Hindlimb muscle (tissue), 1 donor: ENCODE data around the gene ONECUT1. TPM values are rescaled to one million over a fixed set of nuclear protein-coding genes. Genes with fewer than 3 reads are reported as not detected.

Experiments
- DNase-seq: peaks from one replicate; pipeline ENCODE4 v3.0.0-alpha.2; 2013
- polyA plus RNA-seq: library from polyadenylated mRNA; unstranded; fragments of 120-200 nt; gene quantifications from one replicate; pipeline ENCODE4 v1.2.1, GENCODE V29; 2013; ENCODE audit not compliant: insufficient read length

Gene ONECUT1
- polyA plus RNA-seq, 1 donor = not detected

DNA sequence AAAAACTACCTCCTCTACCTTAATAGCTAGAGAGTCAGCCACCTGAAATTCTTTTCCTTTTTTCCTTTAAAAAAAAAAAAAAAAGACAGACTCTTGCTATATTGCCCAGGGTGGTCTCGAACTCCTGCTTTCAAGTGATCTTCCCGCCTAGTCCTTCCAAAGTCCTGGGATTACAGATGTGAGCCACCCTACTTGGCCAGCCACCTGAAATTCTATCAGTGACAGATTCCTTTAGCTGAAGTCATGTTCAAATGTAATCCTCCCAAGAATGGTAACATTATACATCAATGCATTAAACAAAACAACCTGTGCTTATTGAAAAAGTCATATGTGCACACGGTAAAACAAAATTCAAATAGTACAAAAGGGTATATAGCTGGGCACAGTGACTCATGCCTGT, 59.1 kb downstream of the ONECUT1 start:
- no peak for DNase-seq

DNA sequence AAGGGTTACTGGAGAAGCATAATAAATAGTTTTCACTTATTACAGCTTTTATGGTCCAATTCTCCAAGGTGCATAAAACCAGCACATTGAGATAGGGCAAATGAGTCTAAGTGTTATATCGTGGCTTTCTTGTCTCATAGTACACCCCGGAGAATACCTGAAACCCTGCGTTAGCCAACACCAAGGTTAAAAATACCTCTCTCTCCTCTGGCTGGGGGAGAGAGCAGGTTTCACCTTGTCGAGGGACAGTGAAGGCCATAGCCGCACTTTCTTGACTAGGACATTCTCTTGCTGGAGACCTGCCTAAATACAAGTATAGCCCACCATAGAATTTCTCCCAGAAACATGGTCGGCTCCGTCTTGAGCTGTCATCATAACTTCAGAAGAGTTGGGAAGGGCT, 59.5 kb downstream of the ONECUT1 start:
- DNase-seq = no peak

DNA sequence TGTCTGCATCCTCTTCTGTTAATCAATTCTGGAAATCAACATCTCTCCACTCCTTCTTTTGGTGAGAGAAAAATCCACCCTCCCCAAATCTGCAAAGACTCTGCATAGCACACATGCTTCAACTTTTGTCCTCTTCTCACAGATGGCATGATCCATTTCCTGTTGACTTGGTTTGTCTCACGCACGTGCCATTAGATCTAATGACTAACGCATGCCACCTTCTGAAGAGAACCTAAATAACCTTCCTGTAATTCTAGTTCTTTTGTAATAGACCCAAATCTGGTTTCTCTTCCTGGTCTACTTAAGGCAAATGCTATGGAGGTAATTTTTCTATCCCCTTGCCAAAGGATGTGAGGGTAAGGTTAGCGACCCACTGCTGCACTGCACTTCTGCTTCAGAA, 60.0 kb downstream of the ONECUT1 start:
- no peak for DNase-seq

DNA sequence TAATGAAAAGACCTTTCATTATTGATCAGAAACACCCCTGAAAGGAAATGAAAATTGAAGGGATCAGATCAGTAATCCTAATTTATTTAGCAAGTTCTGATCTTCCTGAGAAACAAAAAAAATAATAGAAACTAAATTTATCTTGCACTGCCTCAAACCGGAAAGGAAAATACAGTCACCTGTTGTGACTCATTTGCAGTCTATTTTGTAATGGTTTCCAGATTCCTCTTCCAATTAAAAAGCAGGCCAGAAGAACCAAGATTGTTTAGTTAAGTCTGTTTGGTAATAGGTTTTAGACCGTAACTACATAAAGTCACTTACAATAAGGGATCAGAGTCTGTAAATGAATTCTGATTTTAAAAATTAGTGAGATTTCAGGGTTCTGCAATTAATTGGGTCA, 61.2 kb downstream of the ONECUT1 start:
- DNase-seq = no peak

DNA sequence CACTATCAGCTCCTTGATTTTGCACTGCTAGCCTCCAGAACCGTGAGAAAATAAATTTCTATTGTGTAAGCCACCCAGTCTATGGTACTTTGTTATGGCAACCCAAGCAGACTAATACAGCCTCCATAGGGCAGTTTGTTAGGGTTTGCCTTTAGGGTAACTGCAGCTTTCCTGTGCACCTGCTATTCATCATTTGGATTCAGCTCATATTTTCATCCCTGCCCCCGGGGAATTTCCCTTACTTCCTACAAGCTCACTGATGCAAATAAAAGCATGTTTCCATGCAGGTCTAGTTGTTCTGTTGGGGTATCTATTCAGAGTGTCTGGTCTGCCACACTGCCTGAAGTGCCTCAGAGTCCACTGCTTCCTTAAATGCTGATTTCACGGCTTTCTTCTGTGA, 62.3 kb downstream of the ONECUT1 start:
- no peak for DNase-seq

DNA sequence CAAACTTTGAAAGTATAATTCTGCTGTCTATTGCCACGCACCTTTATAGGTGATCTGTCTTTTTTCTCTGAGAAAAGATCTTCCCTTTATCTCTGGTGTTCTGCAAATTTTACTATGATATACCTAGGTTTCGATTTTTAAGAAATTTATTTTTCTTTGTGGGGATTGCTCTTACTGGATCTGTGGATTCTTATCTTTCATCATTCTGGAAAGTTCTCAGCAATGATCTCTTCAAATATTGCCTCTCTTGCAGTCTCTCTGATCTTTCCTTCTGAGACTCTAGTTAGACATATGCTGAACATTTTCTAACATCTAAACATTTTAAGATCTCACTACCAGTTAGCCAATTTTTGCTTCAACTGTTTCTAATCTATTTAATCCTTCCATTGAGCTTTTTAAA, 63.9 kb downstream of the ONECUT1 start:
- DNase-seq = no peak

DNA sequence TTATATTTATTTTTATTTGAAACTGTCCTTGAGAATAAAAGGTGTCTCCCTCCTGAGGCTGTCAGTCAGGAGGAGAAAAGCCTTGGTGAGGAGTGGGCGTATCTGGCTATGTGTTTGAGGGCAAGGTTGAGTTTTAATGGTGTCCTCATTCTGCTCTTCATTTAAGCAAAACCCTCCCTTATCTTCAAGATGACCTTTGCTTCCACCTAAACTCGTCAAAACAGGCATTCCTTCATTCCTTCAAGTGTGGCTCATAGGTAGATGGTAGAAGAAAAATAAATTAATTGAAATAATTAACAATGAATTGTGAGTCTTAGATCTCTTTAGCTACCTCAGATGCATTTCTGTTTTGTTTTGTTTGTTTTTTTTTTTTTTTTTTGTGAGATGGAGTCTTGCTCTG, 71.6 kb downstream of the ONECUT1 start:
- DNase-seq = no peak

DNA sequence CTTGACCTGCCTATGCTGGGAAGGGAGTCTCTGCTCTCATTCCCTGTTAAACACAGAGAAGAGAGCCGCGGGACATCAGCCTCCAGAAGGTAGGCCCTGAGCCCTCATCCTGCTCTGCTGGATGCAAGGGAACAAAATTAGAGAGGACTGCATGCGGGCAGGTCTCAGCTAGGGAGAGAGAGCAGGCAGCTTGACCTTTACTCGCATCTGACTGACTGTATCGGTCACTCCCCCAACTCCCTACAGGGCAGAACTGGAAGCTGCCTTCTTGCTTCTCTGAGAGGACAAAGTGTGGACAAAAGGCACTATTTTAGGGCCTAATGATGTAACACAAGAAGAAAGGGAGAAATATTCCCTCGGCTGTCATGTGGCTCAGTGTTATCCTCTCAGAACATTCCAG, 72.2 kb downstream of the ONECUT1 start:
- no peak for DNase-seq

DNA sequence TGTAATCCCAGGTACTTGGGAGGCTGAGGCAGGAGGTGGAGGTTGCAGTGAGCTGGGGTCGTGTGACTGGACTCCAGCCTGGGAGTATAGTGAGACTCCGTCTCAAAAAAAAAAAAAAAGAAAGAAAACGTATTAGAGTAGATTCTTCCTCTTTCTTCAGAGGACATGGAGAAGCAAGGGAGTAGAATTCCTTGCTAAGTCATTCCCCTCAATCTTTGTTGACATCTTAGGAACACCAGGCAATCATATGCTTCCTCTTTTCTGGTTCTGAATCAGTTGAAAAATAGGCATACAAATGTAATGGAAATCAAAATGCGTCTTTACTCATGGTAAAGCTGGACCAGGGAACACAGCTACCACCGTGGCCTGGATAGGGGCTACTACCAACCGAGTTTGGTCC, 72.7 kb downstream of the ONECUT1 start:
- DNase-seq = no peak

DNA sequence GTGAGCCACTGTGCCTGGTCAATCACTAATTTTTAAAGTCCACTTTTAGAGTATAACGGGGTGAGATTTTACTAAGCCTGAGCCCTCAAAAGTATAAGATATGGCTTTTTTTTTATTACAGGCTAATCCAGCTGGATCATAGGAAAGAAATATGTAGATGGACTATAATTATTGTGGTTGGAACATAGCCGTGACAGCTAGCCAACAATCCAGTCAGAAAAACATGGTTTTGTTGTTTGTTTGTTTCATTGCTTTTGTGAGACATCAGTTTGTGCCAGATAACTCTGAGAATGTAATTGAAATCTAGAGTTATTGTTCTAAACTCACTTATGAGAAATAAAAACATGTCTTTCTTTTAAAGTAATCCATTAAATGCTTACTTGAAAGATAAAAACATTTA, 73.6 kb downstream of the ONECUT1 start:
- no peak for DNase-seq

DNA sequence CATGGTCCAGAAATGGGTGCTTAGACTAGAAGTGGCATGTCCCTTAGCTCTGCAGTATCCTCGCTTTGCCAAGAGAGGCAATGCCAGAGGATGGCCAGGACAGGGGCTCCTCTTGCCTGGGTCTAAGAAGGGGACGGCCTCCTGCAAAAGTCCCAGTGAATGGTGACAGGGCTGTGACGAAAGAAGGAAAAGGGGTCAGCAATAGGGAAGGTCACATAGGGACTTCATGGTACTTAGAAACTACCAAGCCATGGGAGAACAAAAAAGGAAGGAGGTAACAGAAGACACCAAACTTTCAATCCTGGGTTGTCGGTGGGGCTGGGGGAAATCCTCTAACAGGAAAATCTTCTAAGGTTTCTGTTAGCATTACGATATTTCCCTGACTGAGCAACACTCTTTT, 74.7 kb downstream of the ONECUT1 start:
- DNase-seq = no peak

DNA sequence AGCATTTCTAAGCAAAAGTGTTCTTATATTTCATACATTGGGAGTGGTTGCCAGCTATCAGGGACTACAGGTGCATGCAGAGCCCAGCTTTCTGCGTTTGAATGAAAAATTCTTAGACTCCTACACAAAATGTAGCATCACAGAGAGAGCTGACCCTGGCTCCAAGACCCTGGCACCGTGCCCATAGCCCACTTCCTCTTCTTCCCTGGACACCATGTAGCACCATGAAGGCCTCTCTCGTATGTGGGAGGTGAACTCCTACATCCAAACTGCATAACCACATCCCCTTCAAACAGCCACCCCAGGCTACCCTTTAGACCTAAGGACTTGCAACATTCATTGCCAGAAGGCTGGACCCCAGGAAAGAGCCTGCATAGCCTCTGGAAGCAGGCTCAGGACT, 75.2 kb downstream of the ONECUT1 start:
- no peak for DNase-seq

DNA sequence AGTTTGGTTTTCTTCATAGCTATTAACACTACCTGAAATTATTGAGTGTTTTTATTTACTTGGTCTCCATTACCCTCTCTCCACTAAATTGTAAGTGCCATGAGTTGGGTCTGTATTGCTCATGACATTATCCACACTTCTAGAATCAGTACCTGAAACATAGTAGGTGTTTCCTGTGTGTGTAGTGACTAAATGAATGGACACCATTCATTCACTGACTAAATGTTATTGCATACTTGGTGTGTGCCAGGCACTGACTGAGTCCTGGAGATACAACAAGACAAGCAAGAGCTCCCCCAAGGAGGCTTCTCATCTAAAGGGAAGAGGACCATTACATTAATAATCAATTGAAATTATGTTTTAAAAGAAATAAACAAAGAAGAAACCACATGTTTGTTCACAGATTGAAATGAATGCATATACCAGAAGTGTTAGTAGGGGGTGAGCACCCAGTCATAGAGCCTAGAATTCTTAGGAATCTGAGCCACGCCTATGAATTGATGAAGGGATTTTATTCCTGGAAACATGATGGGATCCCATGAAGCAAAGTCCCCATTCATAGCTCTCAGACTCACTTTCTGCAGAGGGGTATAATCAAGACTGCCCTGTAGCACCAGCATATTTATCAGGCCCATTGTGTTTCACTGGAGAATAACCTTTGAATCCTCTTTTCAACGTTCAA, 79.3 kb downstream of the ONECUT1 start:
- no peak for DNase-seq

DNA sequence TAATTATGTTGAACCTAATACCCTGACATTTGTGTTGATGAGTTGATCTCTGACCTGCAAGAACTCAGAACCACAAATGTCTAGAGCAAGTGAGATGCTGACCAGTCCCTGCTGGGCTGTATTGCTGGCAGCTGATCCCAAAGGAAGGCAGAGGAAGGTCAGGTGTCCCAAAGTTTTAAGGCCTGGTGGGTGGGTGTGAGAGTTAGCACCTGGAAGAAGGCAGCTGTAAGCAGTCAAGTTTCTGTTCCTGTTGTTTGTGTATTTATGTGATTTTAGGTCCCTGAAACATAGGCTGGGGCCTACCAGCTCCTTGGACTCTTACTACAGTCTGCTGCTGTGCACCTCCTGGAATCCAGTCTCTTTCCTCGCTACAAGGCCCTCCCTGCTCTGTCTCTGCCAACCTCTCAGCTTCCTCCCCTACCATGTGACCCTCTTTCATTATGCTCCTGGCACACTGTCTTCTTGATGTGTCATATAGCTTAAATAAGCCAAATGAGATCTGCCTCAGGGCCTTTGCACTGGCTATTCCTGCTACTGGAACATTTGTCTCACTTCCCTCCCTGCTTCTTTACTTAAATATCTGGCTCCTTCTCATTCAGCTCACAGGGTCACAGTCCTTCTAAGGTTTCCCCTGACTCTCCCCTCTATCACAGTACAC, 80.0 kb downstream of the ONECUT1 start:
- DNase-seq = no peak

DNA sequence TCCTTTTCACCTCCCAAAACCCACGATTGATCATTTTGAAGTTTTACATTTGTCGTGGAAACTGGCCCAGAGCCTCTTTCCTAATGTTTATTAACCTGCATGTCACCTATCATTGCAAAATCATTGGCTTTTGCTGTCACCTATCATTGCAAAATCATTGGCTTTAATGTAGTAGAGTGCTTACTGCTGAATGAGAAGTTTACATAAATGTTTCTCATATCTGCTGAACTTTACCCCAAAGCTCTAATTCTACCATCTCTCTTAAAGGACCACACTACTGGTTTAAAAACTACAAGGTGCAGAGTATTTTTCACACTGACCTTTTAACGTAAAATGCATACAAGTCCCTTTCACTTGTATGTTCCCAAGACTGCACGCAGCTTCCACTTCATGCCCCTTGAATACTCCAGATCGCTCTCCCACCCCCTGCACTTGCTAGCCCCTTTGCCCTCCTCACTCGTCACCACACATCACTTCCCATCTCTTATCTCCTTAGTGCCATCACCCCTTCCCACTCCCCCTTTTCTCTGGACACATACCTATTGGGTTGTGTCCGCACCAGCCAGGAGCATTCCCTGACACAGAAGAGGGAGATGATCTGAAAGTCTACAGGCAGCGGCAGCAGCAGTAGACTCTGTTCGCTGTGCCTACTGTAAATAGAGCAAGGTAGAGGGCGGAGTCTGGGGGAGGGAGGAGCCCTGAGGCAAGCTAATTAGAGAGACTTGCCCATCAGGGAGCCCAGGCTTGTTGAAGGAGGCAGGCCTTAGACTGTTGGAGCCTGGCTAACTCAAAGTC, 80.8 kb downstream of the ONECUT1 start:
- no peak for DNase-seq

Other genes with a start within 250 kb of the ONECUT1 start
- 61.9 TPM for gene ARPP19, start 221.3 kb downstream of the ONECUT1 start, polyA plus RNA-seq
- 25.1 TPM for gene ATOSA, start 110.9 kb downstream of the ONECUT1 start, polyA plus RNA-seq